GM10248 (cell line): ENCODE results near the gene NRN1L.
A peak's percentile ranks its signal among the peaks of the same experiment; 100 is the strongest.

ENCODE experiments used
- CTCF ChIA-PET: fragments of 300-600 bp; sonication (Branson Sonifier 250); formaldehyde crosslinking; extraction: SDS; loops from one replicate; lab custom pipeline; 2021; ENCODE audit warnings: antibody characterized with exemption; lab: Yijun Ruan, JAX
- POLR2A ChIA-PET: fragments of 350-650 bp; sonication (Branson Sonifier 250); formaldehyde crosslinking; extraction: SDS; loops from one replicate; lab custom pipeline; 2020; ENCODE audit warnings: antibody characterized with exemption; lab: Yijun Ruan, JAX
- DNase-seq: peaks from one replicate; pipeline ENCODE4 v3.0.0; 2012; ENCODE audit errors: extremely low spot score
- TF ChIP-seq, protein P1 (sequence below): IDR thresholded peaks from 2 replicates; pipeline ENCODE4 v1.5.1; 2012; ENCODE audit warnings: mild to moderate bottlenecking, low read depth; ENCODE audit errors: extremely low read depth, missing control alignments, control extremely low read depth

NRN1L gene

DNA sequence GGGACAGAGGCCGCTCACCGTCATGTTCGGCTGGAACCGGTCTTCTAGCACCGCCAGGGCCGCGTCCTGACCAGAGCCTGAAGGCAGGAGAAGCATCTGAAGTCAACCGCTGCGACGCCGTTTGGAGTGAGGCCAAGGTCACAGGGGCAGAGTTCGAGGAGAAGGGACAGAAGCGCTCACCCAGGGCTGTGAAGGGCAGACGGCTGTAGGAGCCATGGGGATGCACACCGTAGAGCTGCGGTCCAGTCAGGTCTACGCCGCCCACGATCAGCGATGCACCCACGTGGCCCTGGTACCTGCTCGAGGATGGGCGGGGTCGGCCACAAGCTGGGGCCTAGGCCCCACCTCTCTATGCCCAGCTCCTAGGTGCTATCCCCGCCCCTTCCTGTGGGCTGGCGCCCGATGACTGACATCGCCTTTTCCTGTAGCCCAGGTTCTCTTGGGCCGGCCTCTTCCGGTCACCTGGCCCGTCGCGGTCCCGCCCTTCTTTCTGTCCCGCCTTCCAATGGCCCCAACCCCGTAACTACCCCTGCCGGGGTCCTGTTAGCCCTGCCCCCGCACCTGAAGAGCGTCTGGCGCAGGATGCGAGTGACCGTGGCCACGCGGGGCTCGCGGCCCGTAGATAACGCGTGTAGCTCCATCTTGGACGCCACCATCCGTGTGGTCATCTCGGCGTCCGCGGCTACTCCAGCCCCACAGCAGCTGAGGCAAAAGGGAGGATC, 50.9 kb downstream of the NRN1L start:
- ChIA-PET CTCF (interaction anchor here (0.8 to 7.0 kb wide), 20 partner anchors 8 to 421 kb away, joined by 3 to 38 read pairs (median 3); no protein-coding TSS in a partner anchor), POLR2A (interaction anchor here (0.7 kb wide), 1 partner anchor 29 kb away, joined by 3 read pairs; no protein-coding TSS in a partner anchor)
- DNase-seq: peak; percentile 99
- TF ChIP-seq, protein P1, sequence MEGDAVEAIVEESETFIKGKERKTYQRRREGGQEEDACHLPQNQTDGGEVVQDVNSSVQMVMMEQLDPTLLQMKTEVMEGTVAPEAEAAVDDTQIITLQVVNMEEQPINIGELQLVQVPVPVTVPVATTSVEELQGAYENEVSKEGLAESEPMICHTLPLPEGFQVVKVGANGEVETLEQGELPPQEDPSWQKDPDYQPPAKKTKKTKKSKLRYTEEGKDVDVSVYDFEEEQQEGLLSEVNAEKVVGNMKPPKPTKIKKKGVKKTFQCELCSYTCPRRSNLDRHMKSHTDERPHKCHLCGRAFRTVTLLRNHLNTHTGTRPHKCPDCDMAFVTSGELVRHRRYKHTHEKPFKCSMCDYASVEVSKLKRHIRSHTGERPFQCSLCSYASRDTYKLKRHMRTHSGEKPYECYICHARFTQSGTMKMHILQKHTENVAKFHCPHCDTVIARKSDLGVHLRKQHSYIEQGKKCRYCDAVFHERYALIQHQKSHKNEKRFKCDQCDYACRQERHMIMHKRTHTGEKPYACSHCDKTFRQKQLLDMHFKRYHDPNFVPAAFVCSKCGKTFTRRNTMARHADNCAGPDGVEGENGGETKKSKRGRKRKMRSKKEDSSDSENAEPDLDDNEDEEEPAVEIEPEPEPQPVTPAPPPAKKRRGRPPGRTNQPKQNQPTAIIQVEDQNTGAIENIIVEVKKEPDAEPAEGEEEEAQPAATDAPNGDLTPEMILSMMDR: no peak
